Measurements from ENCODE around the gene DNAJB6.

Gene DNAJB6

GRCh38 chr7:157399086-157399687 lies 62.4 kb downstream of the DNAJB6 start:
- H3K4me3 ChIP-seq (ENCODE audit: low read depth, low read length) = no peak overlapping the region
- TF ChIP-seq, protein P1, sequence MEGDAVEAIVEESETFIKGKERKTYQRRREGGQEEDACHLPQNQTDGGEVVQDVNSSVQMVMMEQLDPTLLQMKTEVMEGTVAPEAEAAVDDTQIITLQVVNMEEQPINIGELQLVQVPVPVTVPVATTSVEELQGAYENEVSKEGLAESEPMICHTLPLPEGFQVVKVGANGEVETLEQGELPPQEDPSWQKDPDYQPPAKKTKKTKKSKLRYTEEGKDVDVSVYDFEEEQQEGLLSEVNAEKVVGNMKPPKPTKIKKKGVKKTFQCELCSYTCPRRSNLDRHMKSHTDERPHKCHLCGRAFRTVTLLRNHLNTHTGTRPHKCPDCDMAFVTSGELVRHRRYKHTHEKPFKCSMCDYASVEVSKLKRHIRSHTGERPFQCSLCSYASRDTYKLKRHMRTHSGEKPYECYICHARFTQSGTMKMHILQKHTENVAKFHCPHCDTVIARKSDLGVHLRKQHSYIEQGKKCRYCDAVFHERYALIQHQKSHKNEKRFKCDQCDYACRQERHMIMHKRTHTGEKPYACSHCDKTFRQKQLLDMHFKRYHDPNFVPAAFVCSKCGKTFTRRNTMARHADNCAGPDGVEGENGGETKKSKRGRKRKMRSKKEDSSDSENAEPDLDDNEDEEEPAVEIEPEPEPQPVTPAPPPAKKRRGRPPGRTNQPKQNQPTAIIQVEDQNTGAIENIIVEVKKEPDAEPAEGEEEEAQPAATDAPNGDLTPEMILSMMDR (conservative IDR thresholded peaks at IDR 0.05; ENCODE audit: low read depth, low read length) = no peak
- DNase-seq (ENCODE audit: low read depth) = peak; percentile 17

- TF ChIP-seq, protein P1 (conservative IDR thresholded peaks at IDR 0.05; ENCODE audit: low read depth, low read length) = no peak
- no peak for DNase-seq (ENCODE audit: low read depth)
- no peak overlapping the region for H3K4me3 ChIP-seq (ENCODE audit: low read depth, low read length)
Observed at GRCh38 chr7:157400171-157400860, 63.5 kb downstream of the DNAJB6 start.

DNA sequence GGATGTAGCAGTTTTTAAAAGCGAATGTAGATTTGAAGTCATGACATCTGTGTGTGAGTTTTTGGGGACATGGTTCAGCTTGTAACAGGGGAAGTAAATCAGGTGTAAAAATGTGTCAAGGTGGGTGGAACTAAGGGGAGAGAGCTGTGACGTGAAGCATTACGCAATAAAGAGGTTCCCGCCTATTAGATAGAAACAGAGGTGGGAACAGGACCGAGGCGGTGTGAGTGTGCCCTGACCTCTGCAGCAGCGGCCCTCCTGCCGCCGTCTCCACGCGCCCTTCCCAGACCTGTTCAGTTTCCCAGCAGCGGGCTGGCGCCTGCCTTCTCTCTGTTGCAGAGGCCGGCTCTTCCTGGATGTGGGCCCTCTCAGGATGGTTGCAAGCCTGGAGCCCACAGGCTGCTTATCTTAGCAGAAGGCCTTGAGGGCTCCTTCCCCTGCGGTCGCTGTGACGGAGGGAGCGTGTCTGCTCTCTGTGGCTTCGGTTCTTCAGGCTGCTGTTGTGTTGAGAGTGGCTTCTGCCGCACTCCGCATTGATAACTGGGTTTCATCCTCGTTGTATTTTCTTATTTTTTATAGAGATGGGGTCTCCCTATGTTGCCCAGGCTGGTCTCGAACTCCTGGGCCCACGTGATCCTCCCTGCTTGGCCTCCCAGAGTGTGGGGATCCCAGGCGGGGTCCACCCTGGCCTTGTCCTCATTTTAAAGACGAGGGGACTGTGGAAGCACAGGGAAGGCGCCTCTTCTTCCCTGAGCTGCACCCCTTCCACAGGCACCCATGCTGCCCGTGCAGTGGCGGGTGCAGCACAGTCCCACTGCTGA lies 65.0 kb downstream of the DNAJB6 start:
- DNase-seq (ENCODE audit: low read depth) = no peak
- H3K4me3 ChIP-seq (ENCODE audit: low read depth, low read length) = no peak overlapping the region
- TF ChIP-seq, protein P1 (conservative IDR thresholded peaks at IDR 0.05; ENCODE audit: low read depth, low read length) = no peak

DNA sequence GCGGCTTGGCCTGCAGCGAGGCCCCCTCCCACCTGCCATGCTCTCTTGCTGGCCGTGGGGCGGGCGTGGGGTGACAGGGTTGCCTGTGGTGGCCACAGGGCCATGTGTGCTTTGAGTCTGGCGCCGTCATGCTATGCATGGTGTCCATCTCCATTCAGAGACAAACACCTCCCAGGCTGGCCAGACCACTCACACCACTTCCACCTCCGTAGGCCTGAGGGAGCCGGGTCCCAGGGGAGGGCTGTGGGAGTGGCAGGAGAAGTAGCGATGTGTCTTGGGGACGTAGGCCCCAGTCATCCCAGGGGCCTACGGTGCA lies 65.5 kb downstream of the DNAJB6 start:
- TF ChIP-seq, protein P1 (conservative IDR thresholded peaks at IDR 0.05; ENCODE audit: low read depth, low read length) = no peak
- no peak for DNase-seq (ENCODE audit: low read depth)
- H3K4me3 ChIP-seq (ENCODE audit: low read depth, low read length) = no peak overlapping the region

- H3K4me3 ChIP-seq (ENCODE audit: low read depth, low read length) = no peak overlapping the region
- peak; percentile 20 for DNase-seq (ENCODE audit: low read depth)
- TF ChIP-seq, protein P1 (conservative IDR thresholded peaks at IDR 0.05; ENCODE audit: low read depth, low read length) = no peak
Observed at GRCh38 chr7:157402911-157403534, 66.2 kb downstream of the DNAJB6 start.

DNA sequence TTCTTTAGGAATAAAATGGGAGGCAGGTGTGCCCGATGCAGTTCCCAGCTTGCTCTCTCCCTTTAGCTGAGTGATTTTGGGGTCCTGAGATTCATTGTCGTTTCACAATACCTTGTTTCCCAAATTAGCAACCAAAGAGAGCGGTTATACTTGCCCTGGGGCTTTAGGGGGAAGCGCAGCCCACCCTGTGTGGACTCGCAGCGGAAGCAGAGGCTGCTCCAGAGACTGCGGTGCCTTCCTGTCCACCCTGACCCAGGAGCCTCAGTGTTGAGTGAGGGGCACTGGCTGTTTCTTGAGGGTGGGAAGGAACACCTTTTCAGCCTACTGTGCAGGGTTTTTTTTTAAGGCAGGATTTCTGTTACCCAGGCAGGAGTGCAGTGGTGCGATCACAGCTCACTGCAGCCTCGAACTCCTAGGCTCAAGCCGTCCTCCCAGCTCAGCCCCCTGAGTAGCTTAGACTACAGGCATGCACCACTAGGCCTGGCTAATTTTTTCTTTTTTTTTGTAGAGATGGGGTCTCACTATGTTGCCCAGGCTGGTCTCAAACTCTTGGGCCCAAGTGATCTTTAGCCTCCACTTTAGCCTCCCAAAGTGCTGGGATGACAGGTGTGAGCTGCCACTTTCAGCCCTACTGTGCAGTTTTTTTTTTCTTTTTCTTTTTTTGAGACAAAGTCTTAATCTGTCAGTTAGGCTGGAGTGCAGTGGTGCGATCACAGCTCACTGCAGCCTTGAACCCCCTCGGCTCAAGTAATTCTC lies 67.0 kb downstream of the DNAJB6 start:
- no peak for DNase-seq (ENCODE audit: low read depth)
- no peak overlapping the region for H3K4me3 ChIP-seq (ENCODE audit: low read depth, low read length)
- TF ChIP-seq, protein P1 (conservative IDR thresholded peaks at IDR 0.05; ENCODE audit: low read depth, low read length) = no peak

All from choroid plexus epithelial cell (primary cell).